H1 (cell line): ENCODE measurements around the gene SPOCK1. TPM values are rescaled to one million over a fixed set of nuclear protein-coding genes. Genes with fewer than 3 reads are reported as not detected.

Source experiments
- CTCF ChIA-PET: fragments of 300-600 bp; sonication (Branson Sonifier 250); formaldehyde crosslinking; loops from one replicate; lab custom pipeline; 2021; ENCODE audit not compliant: partially characterized antibody; lab: Charles Lee
- POLR2A ChIA-PET: fragments of 300-600 bp; sonication (Branson Sonifier 250); formaldehyde crosslinking; loops from one replicate; lab custom pipeline; 2021; ENCODE audit warnings: inconsistent platforms; ENCODE audit not compliant: partially characterized antibody; lab: Charles Lee
- DNase-seq, 2 experiments: peaks; one replicate each; pipeline versions ENCODE4 v3.0.0 to v3.0.0-alpha.2; 2010 to 2022; ENCODE audit warnings: low spot score in 2 of 2, low read depth in 1 of 2, mixed read lengths in 1 of 2
- FAIRE-seq: peaks from 2 replicates; lab custom pipeline; 2011; peaks lifted over from hg19 to GRCh38; lab: Jason Lieb, UNC
- H2AFZ ChIP-seq: 2 replicates; pipeline ENCODE4 v1.8.1; 2012; ENCODE audit warnings: low read length, inconsistent platforms
- H2AK5ac ChIP-seq: 2 replicates; pipeline ENCODE4 v1.6.1; 2013; ENCODE audit warnings: low read depth, low read length
- H2BK120ac ChIP-seq: replicated peaks from 2 replicates; pipeline ENCODE3; 2013; ENCODE audit warnings: low read depth, low read length, inconsistent platforms
- H2BK12ac ChIP-seq: 2 replicates; pipeline ENCODE4 v1.6.1; 2013; ENCODE audit warnings: low read depth, low read length
- H2BK15ac ChIP-seq: 2 replicates; pipeline ENCODE4 v1.6.1; 2013; ENCODE audit warnings: low read length
- H2BK20ac ChIP-seq: 2 replicates; pipeline ENCODE4 v1.6.1; 2013; ENCODE audit warnings: low read length
- H2BK5ac ChIP-seq: 2 replicates; pipeline ENCODE4 v1.6.1; 2013; ENCODE audit warnings: low read depth, low read length
- H3K14ac ChIP-seq: 2 replicates; pipeline ENCODE4 v1.6.1; 2013; ENCODE audit warnings: inconsistent platforms; ENCODE audit not compliant: insufficient read length
- H3K18ac ChIP-seq: 2 replicates; pipeline ENCODE4 v1.6.1; 2013; ENCODE audit warnings: low read length; ENCODE audit errors: extremely low read depth
- H3K23ac ChIP-seq: 2 replicates; pipeline ENCODE4 v1.6.1; 2013; ENCODE audit warnings: inconsistent platforms; ENCODE audit not compliant: insufficient read length
- H3K23me2 ChIP-seq: 2 replicates; pipeline ENCODE4 v1.6.1; 2013; ENCODE audit warnings: low read depth, low read length
- H3K27ac ChIP-seq: 2 replicates; pipeline ENCODE4 v1.6.1; 2011; ENCODE audit warnings: low read depth, low read length, inconsistent platforms
- H3K27me3 ChIP-seq, 4 experiments: replicated peaks in 1 of 4; 1 replicate in 1 of 4; 2 replicates in 3 of 4; pipeline versions ENCODE4 v1.6.1 to v1.8.1; 2011 to 2013; ENCODE audit warnings: low read length in 3 of 4, mild to moderate bottlenecking in 3 of 4, inconsistent platforms in 2 of 4, mixed read lengths in 2 of 4, moderate library complexity in 1 of 4; ENCODE audit not compliant: control insufficient read depth in 3 of 4, insufficient read depth in 3 of 4; ENCODE audit errors: extremely low read depth in 1 of 4
- H3K36me3 ChIP-seq, 4 experiments: 2 replicates each; pipeline versions ENCODE4 v1.6.1 to v1.8.1; 2011 to 2013; ENCODE audit warnings: mild to moderate bottlenecking in 4 of 4, low read length in 3 of 4, moderate library complexity in 2 of 4, control low read depth in 1 of 4, inconsistent platforms in 1 of 4; ENCODE audit not compliant: insufficient read depth in 4 of 4, control insufficient read depth in 2 of 4
- H3K4ac ChIP-seq: replicated peaks from 2 replicates; pipeline ENCODE3; 2013; ENCODE audit warnings: low read length, low read depth, mixed read lengths, inconsistent platforms; ENCODE audit not compliant: insufficient read length
- H3K4me1 ChIP-seq, 4 experiments: replicated peaks in 1 of 4; 1 replicate in 1 of 4; 2 replicates in 3 of 4; pipeline versions ENCODE4 v1.6.1 to v1.8.1; 2011 to 2013; ENCODE audit warnings: low read length in 3 of 4, inconsistent platforms in 2 of 4, mixed read lengths in 1 of 4; ENCODE audit not compliant: insufficient read depth in 4 of 4, control insufficient read depth in 3 of 4
- H3K4me2 ChIP-seq, 2 experiments: 2 replicates each; pipeline versions ENCODE4 v1.6.1 to v1.8.1; 2011 to 2013; ENCODE audit warnings: low read depth in 2 of 2, low read length in 2 of 2, control low read depth in 1 of 2, inconsistent platforms in 1 of 2, mild to moderate bottlenecking in 1 of 2; ENCODE audit not compliant: insufficient read depth in 1 of 2
- H3K4me3 ChIP-seq, 4 experiments: fragments of 200-600, 300-600 bp in 1 of 4; sonication (generic), shearing (Covaris generic), sonication (Bioruptor Twin) in 1 of 4; 2 replicates each; pipeline versions ENCODE4 v1.5.1 to v1.8.1; 2011 to 2016; ENCODE audit warnings: low read length in 4 of 4, low read depth in 3 of 4, control low read depth in 2 of 4, inconsistent platforms in 2 of 4, mild to moderate bottlenecking in 2 of 4, mixed read lengths in 1 of 4, moderate library complexity in 1 of 4; ENCODE audit not compliant: insufficient read depth in 2 of 4; ENCODE audit errors: extremely low read depth in 1 of 4
- H3K56ac ChIP-seq: replicated peaks from 2 replicates; pipeline ENCODE3; 2013; ENCODE audit warnings: low read depth, mild to moderate bottlenecking, mixed read lengths, low read length, inconsistent platforms; ENCODE audit not compliant: insufficient read length
- H3K79me1 ChIP-seq: 2 replicates; pipeline ENCODE4 v1.6.1; 2013; ENCODE audit warnings: low read depth, low read length, control low read depth
- H3K79me2 ChIP-seq, 2 experiments: 2 replicates each; pipeline versions ENCODE4 v1.6.1 to v1.8.1; 2012 to 2013; ENCODE audit warnings: low read length in 2 of 2, mild to moderate bottlenecking in 2 of 2, inconsistent platforms in 1 of 2; ENCODE audit not compliant: insufficient read depth in 2 of 2, control insufficient read depth in 1 of 2
- H3K9ac ChIP-seq, 4 experiments: replicated peaks in 1 of 4; 1 replicate in 1 of 4; 2 replicates in 3 of 4; pipeline versions ENCODE4 v1.6.1 to v1.8.1; 2011 to 2013; ENCODE audit warnings: low read depth in 3 of 4, low read length in 3 of 4, control low read depth in 2 of 4, mild to moderate bottlenecking in 2 of 4, moderate library complexity in 2 of 4, inconsistent platforms in 1 of 4; ENCODE audit errors: extremely low read depth in 1 of 4
- H3K9me3 ChIP-seq, 2 experiments: 2 replicates each; pipeline versions ENCODE4 v1.6.1 to v1.8.1; 2012 to 2013; ENCODE audit warnings: mild to moderate bottlenecking in 2 of 2, moderate library complexity in 2 of 2, control low read depth in 1 of 2, inconsistent platforms in 1 of 2, low read depth in 1 of 2, low read length in 1 of 2, mixed read lengths in 1 of 2; ENCODE audit not compliant: insufficient read depth in 2 of 2
- H4K20me1 ChIP-seq, 2 experiments: replicated peaks in 1 of 2; 2 replicates each; pipeline versions ENCODE3 to v1.8.1; 2011 to 2013; ENCODE audit warnings: inconsistent platforms in 2 of 2, low read length in 2 of 2, mild to moderate bottlenecking in 1 of 2; ENCODE audit not compliant: insufficient read depth in 2 of 2, control insufficient read depth in 1 of 2
- H4K5ac ChIP-seq: 2 replicates; pipeline ENCODE4 v1.6.1; 2013; ENCODE audit warnings: low read length, low read depth, mixed read lengths, inconsistent platforms; ENCODE audit not compliant: insufficient read length
- H4K8ac ChIP-seq: 2 replicates; pipeline ENCODE4 v1.8.0; 2013; ENCODE audit warnings: mild to moderate bottlenecking, moderate library complexity, low read length, inconsistent platforms; ENCODE audit not compliant: insufficient read depth; ENCODE audit errors: extremely low read depth
- H4K91ac ChIP-seq: replicated peaks from 2 replicates; pipeline ENCODE3; 2013; ENCODE audit warnings: low read length, mixed read lengths, inconsistent platforms; ENCODE audit not compliant: insufficient read length
- CBX8 ChIP-seq: fragments of 300-800, 300-1000 bp; sonication (generic); IDR thresholded peaks from 2 replicates; pipeline ENCODE4 v1.7.1; 2016; ENCODE audit warnings: low read depth, low read length, borderline replicate concordance
- SAP30 ChIP-seq: fragments of 300-600 bp; sonication (generic); IDR thresholded peaks from 2 replicates; pipeline ENCODE4 v1.7.1; 2012; ENCODE audit warnings: low read length, moderate library complexity, mild to moderate bottlenecking, inconsistent platforms; ENCODE audit not compliant: insufficient read depth, insufficient replicate concordance
- SP4 ChIP-seq: IDR thresholded peaks from 2 replicates; pipeline ENCODE4 v1.6.1; 2012; ENCODE audit warnings: low read length, inconsistent platforms
- WGBS, 2 experiments: shearing (Covaris generic) in 1 of 2; methylation state at CpG; one replicate each; pipeline versions ENCODE4 v1.1.6 to v1.1.7; 2013 to 2015; ENCODE audit warnings: low lambda C conversion rate in 2 of 2, mixed read lengths in 2 of 2, inconsistent platforms in 1 of 2, low coverage in 1 of 2, missing lambda C conversion rate in 1 of 2; ENCODE audit not compliant: insufficient replicate concordance in 2 of 2, insufficient coverage in 1 of 2, insufficient read length in 1 of 2; ENCODE audit errors: extremely low coverage in 1 of 2, missing lambda C conversion rate in 1 of 2; 5-methylcytosine and 5-hydroxymethylcytosine counted together
- polyA plus RNA-seq, 7 experiments: library from polyadenylated mRNA; depleted of rRNA in 3 of 7; stranded (reverse) in 5 of 7; unstranded in 2 of 7; fragments of >200 nt in 5 of 7; fragments of 200-250 nt in 2 of 7; gene quantifications; 1 replicate in 5 of 7; 2 replicates in 1 of 7; 4 replicates in 1 of 7; pipeline versions ENCODE4 v1.2.1 to v1.2.3, GENCODE V29; 2011 to 2013; ENCODE audit warnings: missing spikeins in 2 of 7, mixed read lengths in 2 of 7
- total RNA-seq: library from RNA; stranded (reverse); fragmentation: NEBNext Ultra II Directional; extraction: Animal tissue kit (Norgen Biotek cat#: 25700); gene quantifications from 2 replicates; pipeline ENCODE4 v1.2.1, GENCODE V29; 2021
- TF ChIP-seq, protein P1 (sequence below): IDR thresholded peaks from 2 replicates; pipeline ENCODE4 v1.6.1; 2011; ENCODE audit warnings: low read depth, mild to moderate bottlenecking, low read length; ENCODE audit not compliant: insufficient read depth

SPOCK1 gene
- total and polyA plus RNA-seq, 2 of the 8 experiments (the other 6 are each of a cell fraction or from before 2014, with no cell fraction given), result 6.9 to 18.1 TPM

DNA sequence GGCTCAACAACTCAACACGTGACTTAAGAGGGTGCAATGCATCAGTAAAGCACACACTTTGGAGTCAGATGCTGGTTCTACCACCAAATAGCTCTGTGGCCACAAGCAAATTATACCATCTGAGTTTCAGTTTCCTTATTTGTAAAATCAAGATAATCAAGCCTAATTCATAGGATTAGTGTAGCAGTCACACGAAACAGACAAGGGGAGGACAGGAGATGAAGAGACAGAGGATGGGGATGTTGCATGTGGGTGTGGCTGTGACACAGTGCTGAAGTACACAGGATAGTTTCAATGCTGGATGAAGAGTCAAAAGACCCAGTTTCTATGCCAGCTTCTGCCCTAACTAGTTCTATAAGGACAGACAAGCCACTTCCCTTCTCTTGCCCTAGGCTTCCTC, 60.2 kb downstream of the SPOCK1 start:
- Histone ChIP-seq H3K79me1 (no peaks in the 10 kb centered on the region), H3K4me3 (no peak overlapping the region), H3K23ac (no peak overlapping the region), H4K20me1 (no peaks in the 10 kb centered on the region), H2AFZ (no peak overlapping the region), H3K36me3 (no peaks in the 10 kb centered on the region), H3K9ac (no peak overlapping the region), H3K14ac (no peak overlapping the region), H3K9me3 (no peaks in the 10 kb centered on the region; a peak in 1 of 4 replicates), H4K8ac (no peak overlapping the region), H2BK15ac (no peak overlapping the region), H3K27ac (no peak overlapping the region), H3K4me2 (no peak overlapping the region), H3K4me1 (no peaks in the 10 kb centered on the region), H4K91ac (no peak overlapping the region), H3K23me2 (no peaks in the 10 kb centered on the region), H2BK20ac (no peak overlapping the region), H2BK120ac (no peak overlapping the region), H3K79me2 (no peaks in the 10 kb centered on the region), H2BK12ac (no peak overlapping the region), H2AK5ac (no peak overlapping the region), H2BK5ac (no peak overlapping the region), H3K18ac (no peak overlapping the region), H3K56ac (no peak overlapping the region), H3K27me3 (no peaks in the 10 kb centered on the region), H3K4ac (no peak overlapping the region), H4K5ac (no peak overlapping the region)
- DNase-seq (no peak), FAIRE-seq (no peak)
- WGBS, 2 experiments, result 93% methylated on average over 2 of the region's 2 CpGs; no CpG with 5 or more reads in 1 of the 2 experiments
- POLR2A ChIA-PET, result no interaction called here
- CTCF ChIA-PET, result interaction anchor here (1.3 to 1.9 kb wide), 3 partner anchors 13 to 94 kb away, joined by 3 to 8 read pairs (median 5); no protein-coding TSS in a partner anchor
- no peak for TF ChIP-seq SAP30
- TF ChIP-seq, protein P1, sequence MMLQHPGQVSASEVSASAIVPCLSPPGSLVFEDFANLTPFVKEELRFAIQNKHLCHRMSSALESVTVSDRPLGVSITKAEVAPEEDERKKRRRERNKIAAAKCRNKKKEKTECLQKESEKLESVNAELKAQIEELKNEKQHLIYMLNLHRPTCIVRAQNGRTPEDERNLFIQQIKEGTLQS, result no peak
- no peak for TF ChIP-seq CBX8
- TF ChIP-seq SP4, result no peak
